ENCODE measurements around the gene SNX27.
"Not testable (repeated sequence)": the region's sequence is repeated elsewhere in the genome, so short reads cannot be mapped to it uniquely, and the experiment has no call there.

SNX27 gene

DNA sequence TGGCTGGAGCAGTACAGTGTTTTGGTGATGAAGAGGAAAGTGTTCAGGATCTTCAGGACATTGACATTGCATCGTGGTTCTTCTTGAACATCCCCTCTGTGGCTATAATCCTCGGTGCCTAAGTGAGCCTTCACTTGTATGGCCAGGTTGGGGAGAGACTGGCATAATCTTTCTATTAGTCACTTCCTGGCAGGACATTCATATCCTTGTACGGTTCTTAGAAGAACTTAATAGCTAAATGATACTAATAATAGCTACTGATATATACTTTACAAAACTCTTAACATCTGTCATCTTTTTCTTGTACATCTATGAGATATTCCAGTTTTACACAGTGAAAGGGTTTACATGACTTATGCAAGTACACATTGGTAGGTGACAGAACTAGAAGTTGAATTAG is 69.0 kb downstream of the SNX27 start:
- peak; percentile 75 for DNase-seq (ENCODE audit: low read depth)
- no peak overlapping the region for H3K4me3 ChIP-seq (ENCODE audit: control insufficient read depth, low read depth, low read length)
- TF ChIP-seq, protein P1, sequence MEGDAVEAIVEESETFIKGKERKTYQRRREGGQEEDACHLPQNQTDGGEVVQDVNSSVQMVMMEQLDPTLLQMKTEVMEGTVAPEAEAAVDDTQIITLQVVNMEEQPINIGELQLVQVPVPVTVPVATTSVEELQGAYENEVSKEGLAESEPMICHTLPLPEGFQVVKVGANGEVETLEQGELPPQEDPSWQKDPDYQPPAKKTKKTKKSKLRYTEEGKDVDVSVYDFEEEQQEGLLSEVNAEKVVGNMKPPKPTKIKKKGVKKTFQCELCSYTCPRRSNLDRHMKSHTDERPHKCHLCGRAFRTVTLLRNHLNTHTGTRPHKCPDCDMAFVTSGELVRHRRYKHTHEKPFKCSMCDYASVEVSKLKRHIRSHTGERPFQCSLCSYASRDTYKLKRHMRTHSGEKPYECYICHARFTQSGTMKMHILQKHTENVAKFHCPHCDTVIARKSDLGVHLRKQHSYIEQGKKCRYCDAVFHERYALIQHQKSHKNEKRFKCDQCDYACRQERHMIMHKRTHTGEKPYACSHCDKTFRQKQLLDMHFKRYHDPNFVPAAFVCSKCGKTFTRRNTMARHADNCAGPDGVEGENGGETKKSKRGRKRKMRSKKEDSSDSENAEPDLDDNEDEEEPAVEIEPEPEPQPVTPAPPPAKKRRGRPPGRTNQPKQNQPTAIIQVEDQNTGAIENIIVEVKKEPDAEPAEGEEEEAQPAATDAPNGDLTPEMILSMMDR (conservative IDR thresholded peaks at IDR 0.05; ENCODE audit: control insufficient read depth, insufficient read depth, low read depth, low read length): no peak

DNA sequence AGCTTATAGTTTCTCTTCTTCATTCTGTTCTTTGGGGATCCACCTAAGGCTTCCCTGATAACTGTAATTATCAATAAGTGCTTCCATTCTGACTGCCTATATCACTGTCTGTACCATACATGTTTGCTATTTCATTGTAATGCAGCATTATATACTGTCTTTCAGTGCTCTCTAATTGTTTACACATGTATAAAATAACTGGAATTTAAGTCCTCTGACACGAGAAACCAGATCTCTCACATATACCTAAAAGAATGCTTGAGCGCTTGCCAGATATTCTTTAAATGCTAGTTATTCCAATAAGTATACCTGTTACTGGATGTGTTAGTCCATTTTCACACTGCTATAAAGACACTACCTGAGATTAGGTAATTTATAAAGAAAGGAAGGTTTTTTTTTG is 70.1 kb downstream of the SNX27 start:
- no peak for DNase-seq (ENCODE audit: low read depth)
- TF ChIP-seq, protein P1 (conservative IDR thresholded peaks at IDR 0.05; ENCODE audit: control insufficient read depth, insufficient read depth, low read depth, low read length): no peak
- H3K4me3 ChIP-seq (ENCODE audit: control insufficient read depth, low read depth, low read length): no peak overlapping the region

DNA sequence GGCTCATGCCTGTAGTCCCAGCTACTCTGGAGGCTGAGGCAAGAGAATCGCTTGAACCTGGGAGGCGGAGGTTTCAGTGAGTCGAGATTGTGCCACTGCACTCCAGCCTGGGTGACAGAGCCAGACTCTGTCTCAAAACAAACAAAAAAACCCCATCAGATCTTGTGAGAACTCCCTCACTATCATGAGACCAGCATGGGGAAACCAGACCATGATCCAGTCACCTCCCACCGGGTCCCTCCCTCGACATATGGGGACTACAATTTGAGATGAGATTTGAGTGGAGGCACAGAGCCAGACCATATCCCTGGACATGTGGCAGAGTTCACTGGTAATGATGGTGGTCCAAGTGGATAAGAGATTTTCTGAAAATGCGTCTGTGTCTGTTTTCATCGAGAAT is 71.1 kb downstream of the SNX27 start:
- DNase-seq (ENCODE audit: low read depth); H3K4me3 ChIP-seq (ENCODE audit: control insufficient read depth, low read depth, low read length): not testable (repeated sequence)

DNA sequence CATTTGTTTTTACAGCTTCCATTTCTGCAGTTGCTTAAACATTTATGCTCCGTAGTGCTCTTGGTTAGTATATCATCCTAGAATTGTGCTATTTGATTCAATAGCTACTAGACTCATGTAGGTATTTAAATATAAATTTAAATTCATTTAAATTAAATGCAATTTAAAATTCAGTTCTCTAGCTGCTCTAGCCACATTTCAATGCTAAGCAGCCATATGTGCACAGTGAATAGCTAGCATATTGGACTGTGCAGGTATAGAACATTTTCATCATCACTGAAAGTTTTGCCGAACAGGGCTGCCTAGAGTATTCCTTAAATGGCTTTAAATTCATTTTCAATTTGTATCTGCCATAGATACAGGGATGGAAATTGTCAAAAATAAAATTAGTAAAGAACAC is 72.3 kb downstream of the SNX27 start:
- TF ChIP-seq, protein P1 (conservative IDR thresholded peaks at IDR 0.05; ENCODE audit: control insufficient read depth, insufficient read depth, low read depth, low read length): no peak
- no peak overlapping the region for H3K4me3 ChIP-seq (ENCODE audit: control insufficient read depth, low read depth, low read length)
- no peak for DNase-seq (ENCODE audit: low read depth)

DNA sequence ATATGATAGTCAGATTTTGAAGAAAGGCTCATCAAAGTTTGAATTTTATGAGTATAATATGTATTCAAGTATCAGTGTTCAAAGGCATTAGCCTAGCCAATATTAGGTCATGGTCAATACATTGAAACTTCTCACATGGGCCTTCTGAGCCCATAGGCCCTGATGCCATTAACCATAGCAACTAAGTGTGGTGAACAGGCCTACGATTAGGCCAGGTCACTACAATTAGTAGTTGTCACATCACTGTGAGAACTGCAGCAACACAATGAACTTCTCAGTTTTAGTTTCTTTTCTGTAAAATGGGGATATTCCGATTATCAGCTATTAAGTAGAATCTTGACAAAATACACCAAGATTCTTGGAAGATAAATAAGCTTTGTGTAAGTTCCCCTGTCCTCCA is 74.7 kb downstream of the SNX27 start:
- TF ChIP-seq, protein P1 (conservative IDR thresholded peaks at IDR 0.05; ENCODE audit: control insufficient read depth, insufficient read depth, low read depth, low read length): no peak
- no peak overlapping the region for H3K4me3 ChIP-seq (ENCODE audit: control insufficient read depth, low read depth, low read length)
- no peak for DNase-seq (ENCODE audit: low read depth)

DNA sequence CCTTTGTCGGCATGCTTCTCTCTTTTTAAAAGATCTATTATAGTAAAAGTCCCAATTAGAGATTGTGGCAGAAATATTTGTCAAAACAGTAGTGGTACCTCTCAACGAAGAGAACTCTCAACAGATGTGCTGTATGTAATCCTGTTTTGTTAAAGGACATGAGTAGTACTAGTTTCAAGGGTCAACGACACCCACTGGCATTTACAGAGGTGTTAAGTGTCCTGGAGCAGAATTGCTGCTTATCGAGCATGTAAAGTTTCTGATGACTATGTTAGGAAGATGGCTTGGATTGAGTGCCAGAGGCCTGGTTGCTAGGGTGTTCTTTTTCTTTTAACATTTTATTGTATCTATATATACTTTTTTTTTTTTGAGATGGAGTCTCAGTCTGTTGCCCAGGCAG is 77.6 kb downstream of the SNX27 start:
- DNase-seq (ENCODE audit: low read depth): no peak
- TF ChIP-seq, protein P1 (conservative IDR thresholded peaks at IDR 0.05; ENCODE audit: control insufficient read depth, insufficient read depth, low read depth, low read length): no peak
- H3K4me3 ChIP-seq (ENCODE audit: control insufficient read depth, low read depth, low read length): no peak overlapping the region

DNA sequence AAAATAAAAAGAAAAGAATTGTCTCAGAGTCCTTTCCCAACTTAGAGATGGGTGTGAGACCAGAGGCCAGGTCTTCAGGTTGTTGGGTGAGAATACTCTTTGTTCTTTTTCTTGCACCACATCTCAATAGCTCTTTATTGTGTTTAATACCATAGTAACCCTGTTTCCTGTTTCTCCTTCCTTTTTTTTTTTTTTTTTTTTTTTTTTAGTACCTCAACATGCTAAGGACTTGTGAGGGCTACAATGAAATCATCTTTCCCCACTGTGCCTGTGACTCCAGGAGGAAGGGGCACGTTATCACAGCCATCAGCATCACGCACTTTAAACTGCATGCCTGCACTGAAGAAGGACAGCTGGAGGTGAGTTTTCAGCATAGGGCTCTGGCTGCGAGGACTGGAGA is 80.4 kb downstream of the SNX27 start:
- no peak for DNase-seq (ENCODE audit: low read depth)
- TF ChIP-seq, protein P1 (conservative IDR thresholded peaks at IDR 0.05; ENCODE audit: control insufficient read depth, insufficient read depth, low read depth, low read length): no peak

More for the DNA sequence above, 80.4 kb downstream of the SNX27 start:
- no peak overlapping the region for H3K4me3 ChIP-seq (ENCODE audit: control insufficient read depth, low read depth, low read length)

Data from fibroblast of mammary gland (primary cell).